Measurements from ENCODE around the gene BUD23. TPM values are rescaled to one million over a fixed set of nuclear protein-coding genes. Genes with fewer than 3 reads are reported as not detected.

The BUD23 gene
- total and polyA plus RNA-seq, 2 donors (not counting 1 experiment from before 2014, with no cell fraction given): 62.4 to 63.9 TPM

GRCh38 chr7:73740212-73740611, 56.8 kb downstream of the BUD23 start:
- TF ChIP-seq, protein P1, sequence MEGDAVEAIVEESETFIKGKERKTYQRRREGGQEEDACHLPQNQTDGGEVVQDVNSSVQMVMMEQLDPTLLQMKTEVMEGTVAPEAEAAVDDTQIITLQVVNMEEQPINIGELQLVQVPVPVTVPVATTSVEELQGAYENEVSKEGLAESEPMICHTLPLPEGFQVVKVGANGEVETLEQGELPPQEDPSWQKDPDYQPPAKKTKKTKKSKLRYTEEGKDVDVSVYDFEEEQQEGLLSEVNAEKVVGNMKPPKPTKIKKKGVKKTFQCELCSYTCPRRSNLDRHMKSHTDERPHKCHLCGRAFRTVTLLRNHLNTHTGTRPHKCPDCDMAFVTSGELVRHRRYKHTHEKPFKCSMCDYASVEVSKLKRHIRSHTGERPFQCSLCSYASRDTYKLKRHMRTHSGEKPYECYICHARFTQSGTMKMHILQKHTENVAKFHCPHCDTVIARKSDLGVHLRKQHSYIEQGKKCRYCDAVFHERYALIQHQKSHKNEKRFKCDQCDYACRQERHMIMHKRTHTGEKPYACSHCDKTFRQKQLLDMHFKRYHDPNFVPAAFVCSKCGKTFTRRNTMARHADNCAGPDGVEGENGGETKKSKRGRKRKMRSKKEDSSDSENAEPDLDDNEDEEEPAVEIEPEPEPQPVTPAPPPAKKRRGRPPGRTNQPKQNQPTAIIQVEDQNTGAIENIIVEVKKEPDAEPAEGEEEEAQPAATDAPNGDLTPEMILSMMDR (IDR thresholded peaks at IDR 0.05): no peak
- no peak for TF ChIP-seq EZH2 (IDR thresholded peaks at IDR 0.05; ENCODE audit: borderline replicate concordance, insufficient read depth, low read depth, low read length, poor library complexity, severe bottlenecking)
- H4K20me1 ChIP-seq (ENCODE audit: control insufficient read depth, insufficient read depth, low read length, poor library complexity, severe bottlenecking): peaks cover 8% of the 10 kb centered on the region
- CTCF ChIA-PET: interaction anchor here (1.0 to 2.3 kb wide), 3 partner anchors 21 to 130 kb away, joined by 4 to 5 read pairs (median 5); partner anchors contain the start of gene STX1A
- 100% methylated on average over 4 of the region's 7 CpGs for WGBS (ENCODE audit: insufficient coverage)
- no peak overlapping the region for H3K4me2 ChIP-seq (replicated peaks; ENCODE audit: low read depth, low read length, poor library complexity, severe bottlenecking)
- Mint-ChIP-seq H3K4me1 (peaks cover 7% of the 10 kb centered on the region), H3K27ac (no peak overlapping the region), H3K27me3 (no peaks in the 10 kb centered on the region), H3K4me3 (peak overlapping the region; percentile 50), H3K9me3 (ENCODE audit: insufficient read depth) (no peaks in the 10 kb centered on the region)
- DNase-seq (no peak), ATAC-seq (ENCODE audit: low read depth) (no peak)
- peaks cover 0 to 7% of the 10 kb centered on the region in 2 experiments for H3K36me3 ChIP-seq (replicated peaks in 1 of 2; ENCODE audit: control extremely low read depth in 1 of 2, control insufficient read depth in 1 of 2, extremely low read depth in 1 of 2, insufficient read depth in 2 of 2, low read length in 1 of 2)
- H3K27me3 ChIP-seq (replicated peaks in 1 of 4; ENCODE audit: control extremely low read depth in 1 of 4, control insufficient read depth in 3 of 4, insufficient read depth in 4 of 4, low read length in 3 of 4): peaks cover 0 to 4% (median 0%) of the 10 kb centered on the region in 4 experiments
- H3K4me1 ChIP-seq (ENCODE audit: control insufficient read depth in 2 of 2, insufficient read depth in 2 of 2, low read length in 2 of 2): peaks cover 4 to 11% of the 10 kb centered on the region in 2 donors
- H3K9ac ChIP-seq (ENCODE audit: low read length): no peak overlapping the region
- H3K79me2 ChIP-seq (ENCODE audit: control insufficient read depth, insufficient read depth, low read length): peaks cover 4% of the 10 kb centered on the region
- no peaks in the 10 kb centered on the region for H3K9me3 ChIP-seq (ENCODE audit: control extremely low read depth in 1 of 3, control insufficient read depth in 2 of 3, insufficient read depth in 1 of 3, low read length in 2 of 3)
- H3K27ac ChIP-seq (ENCODE audit: low read length in 2 of 2): no peak overlapping the region
- POLR2A ChIA-PET: interaction anchor here (0.7 kb wide), 1 partner anchor 1245 kb away, joined by 3 read pairs; no protein-coding TSS in a partner anchor
- intact Hi-C loops (cut with micrococcal nuclease): no loop called here
- no peak overlapping the region for H3K4me3 ChIP-seq (ENCODE audit: control extremely low read depth in 1 of 5, extremely low read depth in 1 of 5, insufficient read depth in 1 of 5, low read depth in 2 of 5, low read length in 4 of 5)
- H2AFZ ChIP-seq (ENCODE audit: insufficient read depth, low read depth, low read length, poor library complexity, severe bottlenecking): no peak overlapping the region

GRCh38 chr7:73740771-73741170, 57.4 kb downstream of the BUD23 start:
- Mint-ChIP-seq H3K27ac (peak overlapping the region; percentile 26), H3K4me1 (peaks cover 7% of the 10 kb centered on the region), H3K4me3 (peak overlapping the region; percentile 50), H3K27me3 (no peaks in the 10 kb centered on the region), H3K9me3 (ENCODE audit: insufficient read depth) (no peaks in the 10 kb centered on the region)
- H3K9me3 ChIP-seq (ENCODE audit: control extremely low read depth in 1 of 3, control insufficient read depth in 2 of 3, insufficient read depth in 1 of 3, low read length in 2 of 3): no peaks in the 10 kb centered on the region
- no peak overlapping the region for H3K9ac ChIP-seq (ENCODE audit: low read length)
- ChIA-PET CTCF (interaction anchor here (1.0 to 1.9 kb wide), 2 partner anchors 114 to 131 kb away, joined by 4 to 5 read pairs; no protein-coding TSS in a partner anchor), POLR2A (no interaction called here)
- H3K79me2 ChIP-seq (ENCODE audit: control insufficient read depth, insufficient read depth, low read length): peaks cover 4% of the 10 kb centered on the region
- H3K4me3 ChIP-seq (ENCODE audit: control extremely low read depth in 1 of 5, extremely low read depth in 1 of 5, insufficient read depth in 1 of 5, low read depth in 2 of 5, low read length in 4 of 5): no peak overlapping the region
- ATAC-seq (ENCODE audit: low read depth) (no peak), DNase-seq (no peak)
- WGBS (ENCODE audit: insufficient coverage): 100% methylated on average over 1 of the region's 5 CpGs
- intact Hi-C loops (cut with micrococcal nuclease): no loop called here
- no peak for TF ChIP-seq EZH2 (IDR thresholded peaks at IDR 0.05; ENCODE audit: borderline replicate concordance, insufficient read depth, low read depth, low read length, poor library complexity, severe bottlenecking)
- TF ChIP-seq, protein P1 (IDR thresholded peaks at IDR 0.05): no peak
- H3K4me1 ChIP-seq (ENCODE audit: control insufficient read depth in 2 of 2, insufficient read depth in 2 of 2, low read length in 2 of 2): peaks cover 4 to 11% of the 10 kb centered on the region in 2 donors
- H3K4me2 ChIP-seq (replicated peaks; ENCODE audit: low read depth, low read length, poor library complexity, severe bottlenecking): no peak overlapping the region
- no peak overlapping the region for H3K27ac ChIP-seq (ENCODE audit: low read length in 2 of 2)
- peaks cover 0 to 4% (median 0%) of the 10 kb centered on the region in 4 experiments for H3K27me3 ChIP-seq (replicated peaks in 1 of 4; ENCODE audit: control extremely low read depth in 1 of 4, control insufficient read depth in 3 of 4, insufficient read depth in 4 of 4, low read length in 3 of 4)
- peaks cover 8% of the 10 kb centered on the region for H4K20me1 ChIP-seq (ENCODE audit: control insufficient read depth, insufficient read depth, low read length, poor library complexity, severe bottlenecking)
- no peak overlapping the region for H2AFZ ChIP-seq (ENCODE audit: insufficient read depth, low read depth, low read length, poor library complexity, severe bottlenecking)
- peaks cover 0 to 7% of the 10 kb centered on the region in 2 experiments for H3K36me3 ChIP-seq (replicated peaks in 1 of 2; ENCODE audit: control extremely low read depth in 1 of 2, control insufficient read depth in 1 of 2, extremely low read depth in 1 of 2, insufficient read depth in 2 of 2, low read length in 1 of 2)
